RWPE2 (cell line): ENCODE data around the gene PDE8B.

Experiments used
- ATAC-seq: fragments of 200-7000 bp; cut with Tn5 transposase; 3 replicates; pipeline ENCODE4 v1.9.1; 2021; ENCODE audit warnings: low read depth
- DNase-seq: peaks from one replicate; pipeline ENCODE4 v3.0.0-alpha.2; 2020; ENCODE audit warnings: low spot score
- H3K27ac ChIP-seq: fragments of 450-650 bp; 2 replicates; pipeline ENCODE4 v1.5.1; 2017; ENCODE audit warnings: mild to moderate bottlenecking; ENCODE audit not compliant: poor library complexity, severe bottlenecking
- H3K27me3 ChIP-seq: fragments of 250-450 bp; sonication (Bioruptor Pico); 2 replicates; pipeline ENCODE4 v1.5.1; 2021; ENCODE audit warnings: mild to moderate bottlenecking, moderate library complexity; ENCODE audit not compliant: insufficient read depth, poor library complexity, severe bottlenecking
- H3K36me3 ChIP-seq: fragments of 250-450 bp; sonication (Bioruptor Pico); 2 replicates; pipeline ENCODE4 v1.5.1; 2020; ENCODE audit warnings: low read depth, mild to moderate bottlenecking, moderate library complexity
- H3K4me1 ChIP-seq: fragments of 250-450 bp; sonication (Bioruptor Pico); 2 replicates; pipeline ENCODE4 v1.5.1; 2021; ENCODE audit warnings: mild to moderate bottlenecking, moderate library complexity; ENCODE audit not compliant: insufficient read depth, poor library complexity, severe bottlenecking
- H3K4me3 ChIP-seq: fragments of 250-450 bp; sonication (Bioruptor Pico); 2 replicates; pipeline ENCODE4 v1.5.1; 2021; ENCODE audit warnings: mild to moderate bottlenecking, moderate library complexity; ENCODE audit not compliant: severe bottlenecking
- H3K9me3 ChIP-seq: fragments of 250-450 bp; sonication (Bioruptor Pico); 2 replicates; pipeline ENCODE4 v1.5.1; 2021; ENCODE audit warnings: mild to moderate bottlenecking, moderate library complexity; ENCODE audit not compliant: severe bottlenecking
- CTCF ChIP-seq: fragments of 450-650 bp; IDR thresholded peaks from one replicate; pipeline ENCODE4 v1.5.1; 2017; ENCODE audit warnings: mild to moderate bottlenecking, moderate library complexity; ENCODE audit not compliant: poor library complexity, severe bottlenecking

PDE8B gene

GRCh38 chr5:77295863-77296378 lies 85.4 kb downstream of the PDE8B start:
- no peak overlapping the region for H3K27ac ChIP-seq
- H3K4me3 ChIP-seq = no peak overlapping the region
- TF ChIP-seq CTCF = no peak
- no peaks in the 10 kb centered on the region for H3K4me1 ChIP-seq
- ATAC-seq (no peak), DNase-seq (no peak)
- H3K9me3 ChIP-seq = no peaks in the 10 kb centered on the region
- H3K36me3 ChIP-seq = no peaks in the 10 kb centered on the region
- peaks cover 3% of the 10 kb centered on the region for H3K27me3 ChIP-seq

GRCh38 chr5:77298146-77298545 lies 87.7 kb downstream of the PDE8B start:
- Histone ChIP-seq H3K27me3 (peaks cover 3% of the 10 kb centered on the region), H3K27ac (no peak overlapping the region), H3K36me3 (no peaks in the 10 kb centered on the region), H3K4me3 (no peak overlapping the region), H3K4me1 (no peaks in the 10 kb centered on the region), H3K9me3 (no peaks in the 10 kb centered on the region)
- no peak for TF ChIP-seq CTCF
- ATAC-seq (no peak), DNase-seq (no peak)

GRCh38 chr5:77300451-77300850 lies 90.0 kb downstream of the PDE8B start:
- no peaks in the 10 kb centered on the region for H3K9me3 ChIP-seq
- no peak overlapping the region for H3K4me3 ChIP-seq
- H3K27ac ChIP-seq = no peak overlapping the region
- H3K36me3 ChIP-seq = no peaks in the 10 kb centered on the region
- no peak for DNase-seq
- H3K4me1 ChIP-seq = no peaks in the 10 kb centered on the region
- ATAC-seq = no peak
- TF ChIP-seq CTCF = no peak
- no peaks in the 10 kb centered on the region for H3K27me3 ChIP-seq

GRCh38 chr5:77301447-77301883 lies 91.0 kb downstream of the PDE8B start:
- Histone ChIP-seq H3K4me1 (no peaks in the 10 kb centered on the region), H3K27ac (no peak overlapping the region), H3K36me3 (no peaks in the 10 kb centered on the region), H3K27me3 (no peaks in the 10 kb centered on the region), H3K4me3 (no peak overlapping the region), H3K9me3 (no peaks in the 10 kb centered on the region)
- TF ChIP-seq CTCF = no peak
- ATAC-seq = peak; percentile 80
- DNase-seq = no peak

- TF ChIP-seq CTCF = no peak
- DNase-seq (no peak), ATAC-seq (no peak)
- no peaks in the 10 kb centered on the region for H3K36me3 ChIP-seq
- no peaks in the 10 kb centered on the region for H3K27me3 ChIP-seq
- no peak overlapping the region for H3K4me3 ChIP-seq
- no peaks in the 10 kb centered on the region for H3K4me1 ChIP-seq
- no peak overlapping the region for H3K27ac ChIP-seq
- H3K9me3 ChIP-seq = no peaks in the 10 kb centered on the region
Observed at GRCh38 chr5:77302247-77302646, 91.8 kb downstream of the PDE8B start.
